Vagina (tissue), 2 donors: ENCODE measurements around the gene CD300H. TPM values are rescaled to one million over a fixed set of nuclear protein-coding genes. Genes with fewer than 3 reads are reported as not detected.

Source experiments
- DNase-seq, 2 donors: peaks; one replicate each; pipeline ENCODE4 v3.0.0-alpha.2; 2017; ENCODE audit errors: extremely low spot score in 2 of 2
- H3K27ac ChIP-seq: fragments of 200-600 bp; sonication (generic); one replicate; pipeline ENCODE4 v1.5.1; 2019
- H3K27me3 ChIP-seq: fragments of 200-600 bp; sonication (generic); one replicate; pipeline ENCODE4 v1.5.1; 2019
- H3K36me3 ChIP-seq, 2 donors: fragments of 200-600 bp; sonication (generic); one replicate each; pipeline ENCODE4 v1.5.1; 2017 to 2019
- H3K4me1 ChIP-seq: fragments of 200-600 bp; sonication (generic); one replicate; pipeline ENCODE4 v1.5.1; 2019
- H3K4me3 ChIP-seq, 2 donors: fragments of 200-600 bp; sonication (generic); 1 replicate in 1 of 2; 2 replicates in 1 of 2; pipeline ENCODE4 v1.5.1; 2016 to 2019
- H3K9me3 ChIP-seq: fragments of 200-600 bp; sonication (generic); one replicate; pipeline ENCODE4 v1.5.1; 2019
- CTCF ChIP-seq, 3 experiments: fragments of 450-650 bp in 2 of 3; fragments of 200-600 bp in 1 of 3; sonication (generic) in 1 of 3; IDR thresholded peaks; one replicate each; pipeline ENCODE4 v1.5.1; 2017 to 2019; ENCODE audit warnings: antibody characterized with exemption in 3 of 3, mild to moderate bottlenecking in 2 of 3, moderate library complexity in 2 of 3
- POLR2A ChIP-seq, 2 donors: fragments of 450-650 bp; IDR thresholded peaks; one replicate each; pipeline ENCODE4 v1.6.1; 2017; ENCODE audit warnings: antibody characterized with exemption in 2 of 2, mild to moderate bottlenecking in 2 of 2, moderate library complexity in 2 of 2
- POLR2AphosphoS5 ChIP-seq, 2 donors: sonication (generic); formaldehyde crosslinking; IDR thresholded peaks; one replicate each; pipeline ENCODE4 v1.9.0; 2017; ENCODE audit warnings: antibody characterized with exemption in 2 of 2, mild to moderate bottlenecking in 2 of 2, low read depth in 1 of 2; ENCODE audit not compliant: insufficient read depth in 1 of 2
- intact Hi-C: fragments of 100-400 bp; cut with DNase I; formaldehyde crosslinking; loops from one replicate; pipeline ENCODE4 v1.15.1; 2023
- total RNA-seq: library from RNA; depleted of rRNA; stranded (reverse); fragments of >200 nt; gene quantifications from one replicate; pipeline ENCODE4 v1.2.3, GENCODE V29; 2016

The CD300H gene
- total RNA-seq, 1 donor from 2014 or later, result not detected

GRCh38 chr17:74513987-74514631 is 53.2 kb downstream of the CD300H start:
- H3K27me3 ChIP-seq, result no peaks in the 10 kb centered on the region
- no peaks in the 10 kb centered on the region for H3K9me3 ChIP-seq
- H3K36me3 ChIP-seq, result no peaks in the 10 kb centered on the region
- H3K4me1 ChIP-seq, result no peaks in the 10 kb centered on the region
- TF ChIP-seq POLR2AphosphoS5 (IDR thresholded peaks at IDR 0.05; ENCODE audit: insufficient read depth in 1 of 2, low read depth in 1 of 2) (no peak), CTCF (IDR thresholded peaks at IDR 0.05) (no peak), POLR2A (IDR thresholded peaks at IDR 0.05) (no peak)
- H3K4me3 ChIP-seq, result no peak overlapping the region
- intact Hi-C loops, result no loop called here
- DNase-seq, result no peak
- no peak overlapping the region for H3K27ac ChIP-seq

GRCh38 chr17:74512624-74513091 is 54.7 kb downstream of the CD300H start:
- H3K4me3 ChIP-seq, result no peak overlapping the region
- no peaks in the 10 kb centered on the region for H3K4me1 ChIP-seq
- H3K36me3 ChIP-seq, result no peaks in the 10 kb centered on the region
- TF ChIP-seq POLR2A (IDR thresholded peaks at IDR 0.05) (no peak), CTCF (IDR thresholded peaks at IDR 0.05) (no peak), POLR2AphosphoS5 (IDR thresholded peaks at IDR 0.05; ENCODE audit: insufficient read depth in 1 of 2, low read depth in 1 of 2) (no peak)
- no peaks in the 10 kb centered on the region for H3K9me3 ChIP-seq
- DNase-seq, result peak in 1 of 2 donors; percentile 74
- intact Hi-C loops, result no loop called here
- no peak overlapping the region for H3K27ac ChIP-seq
- no peaks in the 10 kb centered on the region for H3K27me3 ChIP-seq

GRCh38 chr17:74512036-74512435 is 55.3 kb downstream of the CD300H start:
- no peaks in the 10 kb centered on the region for H3K36me3 ChIP-seq
- peak in 1 of 2 donors; percentile 52 for DNase-seq
- no peaks in the 10 kb centered on the region for H3K4me1 ChIP-seq
- no peak overlapping the region for H3K27ac ChIP-seq
- intact Hi-C loops, result no loop called here
- no peak for TF ChIP-seq POLR2AphosphoS5 (IDR thresholded peaks at IDR 0.05; ENCODE audit: insufficient read depth in 1 of 2, low read depth in 1 of 2)
- no peak for TF ChIP-seq POLR2A (IDR thresholded peaks at IDR 0.05)
- TF ChIP-seq CTCF (IDR thresholded peaks at IDR 0.05), result no peak
- H3K27me3 ChIP-seq, result no peaks in the 10 kb centered on the region
- H3K4me3 ChIP-seq, result no peak overlapping the region
- no peaks in the 10 kb centered on the region for H3K9me3 ChIP-seq

Other genes with a start within 250 kb of the CD300H start
- 5.6 TPM for gene KIF19, start 241.3 kb downstream of the CD300H start, total RNA-seq
- not detected for gene BTBD17, start 205.6 kb downstream of the CD300H start, total RNA-seq
- 0.98 TPM for gene GPR142, start 200.0 kb downstream of the CD300H start, total RNA-seq
- gene GPRC5C, start 135.4 kb downstream of the CD300H start, total RNA-seq, result 27.5 TPM
- gene CD300A, start 100.9 kb downstream of the CD300H start, total RNA-seq, result 4.2 TPM
- gene CD300LB, start 36.0 kb downstream of the CD300H start, total RNA-seq, result 0.25 TPM
- gene CD300C, start 21.4 kb downstream of the CD300H start, total RNA-seq, result not detected
- not detected for gene CD300LD, start 24.8 kb upstream of the CD300H start, total RNA-seq
- 0.98 TPM for gene CD300E, start 56.2 kb upstream of the CD300H start, total RNA-seq
- gene CD300LF, start 145.4 kb upstream of the CD300H start, total RNA-seq, result 0.49 TPM
- gene RAB37, start 169.7 kb upstream of the CD300H start, total RNA-seq, result 7.1 TPM
- 57.2 TPM for gene NHERF1, start 181.1 kb upstream of the CD300H start, total RNA-seq
- 28.5 TPM for gene NAT9, start 208.8 kb upstream of the CD300H start, total RNA-seq